Endothelial cell of umbilical vein (primary cell): ENCODE data around the gene RAPGEF4. TPM values are rescaled to one million over a fixed set of nuclear protein-coding genes. Genes with fewer than 3 reads are reported as not detected.

Experiments
- BruUV-seq: library from RNA; stranded (reverse); fragments of 400-500 nt; replicated peaks from 2 replicates; lab custom pipeline; 2021; lab: Mats Ljungman, UMichigan
- CTCF ChIA-PET: fragments of 300-600, 350-600 bp; sonication (Branson Sonifier 250); formaldehyde crosslinking; loops from one replicate; lab custom pipeline; 2021; ENCODE audit warnings: antibody characterized with exemption, inconsistent platforms; lab: Charles Lee
- POLR2A ChIA-PET: fragments of 300-600, 350-600 bp; sonication (Branson Sonifier 250); formaldehyde crosslinking; loops from one replicate; lab custom pipeline; 2021; ENCODE audit warnings: antibody characterized with exemption, inconsistent platforms; lab: Charles Lee
- DNase-seq: peaks from one replicate; pipeline ENCODE4 v3.0.0-alpha.2; 2011; ENCODE audit warnings: low read depth, low spot score
- FAIRE-seq: peaks from 2 replicates; lab custom pipeline; 2011; peaks lifted over from hg19 to GRCh38; lab: Jason Lieb, UNC
- H2AFZ ChIP-seq: 2 replicates; pipeline ENCODE4 v1.6.0; 2012; ENCODE audit warnings: low read depth, low read length, control low read depth, inconsistent platforms
- H3K27ac ChIP-seq: 2 replicates; pipeline ENCODE4 v1.5.1; 2011; ENCODE audit warnings: low read depth, mild to moderate bottlenecking, control low read depth, low read length, moderate library complexity; ENCODE audit not compliant: insufficient read depth
- H3K27me3 ChIP-seq, 2 experiments: 2 replicates each; pipeline versions ENCODE4 v1.6.0 to v1.6.1; 2011; ENCODE audit warnings: low read length in 2 of 2, mixed read lengths in 1 of 2; ENCODE audit not compliant: control insufficient read depth in 2 of 2, insufficient read depth in 2 of 2
- H3K36me3 ChIP-seq, 2 experiments: 2 replicates in 1 of 2; 3 replicates in 1 of 2; pipeline ENCODE4 v1.5.1; 2011; ENCODE audit warnings: low read length in 2 of 2, mild to moderate bottlenecking in 1 of 2, moderate library complexity in 1 of 2; ENCODE audit not compliant: control insufficient read depth in 2 of 2, insufficient read depth in 2 of 2; ENCODE audit errors: extremely low read depth in 1 of 2
- H3K4me1 ChIP-seq: 3 replicates; pipeline ENCODE4 v1.5.1; 2011; ENCODE audit warnings: mild to moderate bottlenecking, low read length; ENCODE audit not compliant: control insufficient read depth, insufficient read depth; ENCODE audit errors: extremely low read depth
- H3K4me2 ChIP-seq: 2 replicates; pipeline ENCODE4 v1.6.1; 2011; ENCODE audit warnings: low read length, control low read depth, mixed read lengths; ENCODE audit not compliant: insufficient read depth
- H3K4me3 ChIP-seq, 3 experiments: fragments of 200-600 bp in 1 of 3; sonication (generic), shearing (Covaris generic) in 1 of 3; replicated peaks in 1 of 3; 2 replicates each; pipeline ENCODE4 v1.5.1; 2011 to 2016; ENCODE audit warnings: control low read depth in 3 of 3, low read length in 3 of 3, mild to moderate bottlenecking in 2 of 3, inconsistent platforms in 1 of 3, low read depth in 1 of 3, moderate library complexity in 1 of 3; ENCODE audit not compliant: insufficient read depth in 1 of 3
- H3K79me2 ChIP-seq: 2 replicates; pipeline ENCODE4 v1.6.0; 2012; ENCODE audit warnings: low read length, inconsistent platforms; ENCODE audit not compliant: control insufficient read depth, insufficient read depth
- H3K9ac ChIP-seq: replicated peaks from 2 replicates; pipeline ENCODE3; 2011; ENCODE audit warnings: low read length, control low read depth; ENCODE audit not compliant: insufficient read depth; ENCODE audit errors: extremely low read depth
- H3K9me1 ChIP-seq: replicated peaks from 3 replicates; pipeline ENCODE4 v1.6.0; 2011; ENCODE audit warnings: mild to moderate bottlenecking, low read length; ENCODE audit not compliant: control insufficient read depth, insufficient read depth; ENCODE audit errors: extremely low read depth
- H3K9me3 ChIP-seq: replicated peaks from 2 replicates; pipeline ENCODE4 v1.5.1; 2012; ENCODE audit warnings: low read length, inconsistent platforms; ENCODE audit not compliant: control insufficient read depth, insufficient read depth
- H4K20me1 ChIP-seq: replicated peaks from 2 replicates; pipeline ENCODE3; 2011; ENCODE audit warnings: mild to moderate bottlenecking, low read length; ENCODE audit not compliant: control insufficient read depth, insufficient read depth; ENCODE audit errors: extremely low read depth
- EZH2 ChIP-seq: IDR thresholded peaks from 2 replicates; pipeline ENCODE4 v1.6.1; 2012; ENCODE audit warnings: borderline replicate concordance, low read depth, mild to moderate bottlenecking, moderate library complexity, low read length, inconsistent platforms; ENCODE audit not compliant: severe bottlenecking
- GATA2 ChIP-seq: IDR thresholded peaks from 2 replicates; pipeline ENCODE4 v1.7.0; 2011; ENCODE audit warnings: low read depth, mild to moderate bottlenecking, moderate library complexity, mixed read lengths, low read length; ENCODE audit not compliant: insufficient read length, insufficient read depth
- JUN ChIP-seq: IDR thresholded peaks from 2 replicates; pipeline ENCODE4 v1.6.1; 2011; ENCODE audit warnings: borderline replicate concordance, low read depth; ENCODE audit not compliant: insufficient read length, insufficient read depth
- MAX ChIP-seq: IDR thresholded peaks from 2 replicates; pipeline ENCODE4 v1.6.1; 2011; ENCODE audit not compliant: insufficient read depth, insufficient read length
- MYC ChIP-seq: IDR thresholded peaks from one replicate; pipeline ENCODE4 v1.6.1; 2011; ENCODE audit warnings: mild to moderate bottlenecking, low read depth, low read length
- POLR2A ChIP-seq: IDR thresholded peaks from 2 replicates; pipeline ENCODE4 v1.6.1; 2012; ENCODE audit warnings: low read depth, mild to moderate bottlenecking, control low read depth, low read length
- POLR2AphosphoS5 ChIP-seq: IDR thresholded peaks from 2 replicates; pipeline ENCODE4 v1.6.1; 2012; ENCODE audit warnings: low read depth, mild to moderate bottlenecking, control low read depth, low read length, moderate library complexity; ENCODE audit not compliant: insufficient read depth
- dilution Hi-C: fragments of 300-500 bp; cut with MboI; formaldehyde crosslinking; loops from one replicate; pipeline ENCODE4 v1.15.0; 2019; ENCODE audit warnings: low sequenced_read_pairs; ENCODE audit not compliant: extremely low pct_ligation_motif_present
- intact Hi-C: fragments of 100-400 bp; cut with micrococcal nuclease; formaldehyde crosslinking; loops from one replicate; pipeline ENCODE4 v1.10.0; 2022
- polyA plus RNA-seq, 4 experiments: library from polyadenylated mRNA; depleted of rRNA in 3 of 4; stranded (reverse) in 3 of 4; unstranded in 1 of 4; fragments of >200 nt; gene quantifications; 2 replicates each; pipeline versions ENCODE4 v1.2.1 to v1.2.3, GENCODE V29; 2011 to 2012; ENCODE audit warnings: missing spikeins in 1 of 4
- total RNA-seq: library from RNA; stranded (reverse); gene quantifications from 2 replicates; pipeline ENCODE4 v1.2.3, GENCODE V29; 2021
- TF ChIP-seq, protein P1 (sequence below), 2 donors: IDR thresholded peaks; 1 replicate in 1 of 2; 2 replicates in 1 of 2; pipeline ENCODE4 v1.5.1; 2011; ENCODE audit warnings: low read length in 2 of 2, mild to moderate bottlenecking in 2 of 2, moderate library complexity in 2 of 2, control low read depth in 1 of 2, inconsistent platforms in 1 of 2, low read depth in 1 of 2; ENCODE audit not compliant: insufficient read depth in 1 of 2; ENCODE audit errors: extremely low read depth in 1 of 2

The RAPGEF4 gene
- total and polyA plus RNA-seq, 2 donors (not counting 3 experiments of a cell fraction or from before 2014, with no cell fraction given) = 7.2 to 9.2 TPM

DNA sequence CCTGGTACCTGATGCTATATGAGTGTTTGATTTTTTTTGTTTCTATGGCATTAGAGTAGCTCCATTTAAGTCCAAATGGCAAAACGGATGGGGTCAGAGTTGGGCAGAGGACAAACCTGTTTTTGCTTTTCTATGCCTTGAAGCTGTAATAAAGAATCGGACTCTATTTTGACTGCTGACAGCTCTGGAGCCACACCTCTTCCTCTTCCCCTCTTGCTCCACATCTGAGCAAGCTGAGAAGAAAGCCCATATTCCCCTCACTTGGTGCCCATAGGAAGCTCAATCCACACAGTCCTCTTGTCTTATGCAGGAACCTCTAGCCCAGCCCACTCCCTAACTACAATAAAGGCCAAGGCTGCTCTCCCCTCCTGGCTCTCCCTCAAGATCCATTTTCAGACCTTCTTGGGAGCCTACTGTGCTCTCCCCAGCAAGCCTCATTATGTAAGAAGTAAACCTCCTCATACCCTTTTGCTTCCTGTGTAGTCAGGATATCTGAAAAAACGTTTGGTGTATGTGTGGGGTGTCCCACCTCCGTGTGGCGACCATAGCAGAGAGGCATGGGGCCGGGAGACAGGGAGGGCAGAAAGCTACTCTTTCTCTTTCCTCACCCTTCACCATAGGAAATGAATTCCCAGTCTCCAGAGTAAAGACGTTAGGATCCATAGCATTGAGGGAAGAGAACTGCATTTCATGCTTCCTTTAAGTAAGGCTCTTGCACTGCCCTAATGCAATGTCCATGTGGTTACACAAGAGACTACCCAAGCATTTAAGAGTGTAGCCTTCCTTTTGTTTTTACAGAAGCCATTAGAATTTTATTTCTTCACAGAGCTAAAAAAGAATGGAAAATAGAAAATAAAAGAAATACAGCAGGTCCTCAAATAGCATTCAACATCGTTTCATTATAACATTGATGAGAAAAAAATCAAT lies 41.9 kb upstream of the RAPGEF4 start:
- no TSS peak for BruUV-seq
- H2AFZ ChIP-seq = peak overlapping the region; percentile 25
- intact Hi-C loops = no loop called here
- H3K27me3 ChIP-seq = no peaks in the 10 kb centered on the region
- ChIA-PET CTCF (interaction anchor here (1.4 to 2.8 kb wide), 6 partner anchors 8 to 100 kb away, joined by 4 to 13 read pairs (median 6); no protein-coding TSS in a partner anchor), POLR2A (no interaction called here)
- DNase-seq (no peak), FAIRE-seq (peak; percentile 53)
- H3K4me1 ChIP-seq = peaks cover 22% of the 10 kb centered on the region
- H3K36me3 ChIP-seq = no peaks in the 10 kb centered on the region
- H3K4me3 ChIP-seq = no peak overlapping the region
- no peaks in the 10 kb centered on the region for H3K79me2 ChIP-seq
- dilution Hi-C loops = no loop called here
- H3K9me3 ChIP-seq = no peaks in the 10 kb centered on the region
- H3K4me2 ChIP-seq = peak overlapping the region; percentile 35
- H4K20me1 ChIP-seq = no peaks in the 10 kb centered on the region
- no peaks in the 10 kb centered on the region for H3K9me1 ChIP-seq
- TF ChIP-seq EZH2 (no peak), MAX (no peak), POLR2A (no peak), MYC (no peak), JUN (no peak), GATA2 (no peak), POLR2AphosphoS5 (no peak)
- TF ChIP-seq, protein P1, sequence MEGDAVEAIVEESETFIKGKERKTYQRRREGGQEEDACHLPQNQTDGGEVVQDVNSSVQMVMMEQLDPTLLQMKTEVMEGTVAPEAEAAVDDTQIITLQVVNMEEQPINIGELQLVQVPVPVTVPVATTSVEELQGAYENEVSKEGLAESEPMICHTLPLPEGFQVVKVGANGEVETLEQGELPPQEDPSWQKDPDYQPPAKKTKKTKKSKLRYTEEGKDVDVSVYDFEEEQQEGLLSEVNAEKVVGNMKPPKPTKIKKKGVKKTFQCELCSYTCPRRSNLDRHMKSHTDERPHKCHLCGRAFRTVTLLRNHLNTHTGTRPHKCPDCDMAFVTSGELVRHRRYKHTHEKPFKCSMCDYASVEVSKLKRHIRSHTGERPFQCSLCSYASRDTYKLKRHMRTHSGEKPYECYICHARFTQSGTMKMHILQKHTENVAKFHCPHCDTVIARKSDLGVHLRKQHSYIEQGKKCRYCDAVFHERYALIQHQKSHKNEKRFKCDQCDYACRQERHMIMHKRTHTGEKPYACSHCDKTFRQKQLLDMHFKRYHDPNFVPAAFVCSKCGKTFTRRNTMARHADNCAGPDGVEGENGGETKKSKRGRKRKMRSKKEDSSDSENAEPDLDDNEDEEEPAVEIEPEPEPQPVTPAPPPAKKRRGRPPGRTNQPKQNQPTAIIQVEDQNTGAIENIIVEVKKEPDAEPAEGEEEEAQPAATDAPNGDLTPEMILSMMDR (IDR thresholded peaks at IDR 0.05; ENCODE audit: extremely low read depth in 1 of 2, insufficient read depth in 1 of 2, low read depth in 1 of 2, low read length in 2 of 2) = no peak
- no peak overlapping the region for H3K27ac ChIP-seq
- H3K9ac ChIP-seq = no peak overlapping the region
